OCI-LY3 (cell line): ENCODE results near the gene MGAT4C.

Experiments
- EZH2phosphoT487 ChIP-seq: fragments of 200-600 bp; shearing (Covaris generic); IDR thresholded peaks from 2 replicates; pipeline ENCODE4 v1.6.1; 2018; ENCODE audit warnings: antibody characterized with exemption, mixed run types, low read depth
- TF ChIP-seq, protein P1 (sequence below): fragments of 200-600, 300-600 bp; sonication (generic); IDR thresholded peaks from 2 replicates; pipeline ENCODE4 v1.5.1; 2014; ENCODE audit warnings: antibody characterized with exemption, low read length, low read depth

GRCh38 chr12:85963326-85963725 is 292.9 kb downstream of the MGAT4C start:
- TF ChIP-seq, protein P1, sequence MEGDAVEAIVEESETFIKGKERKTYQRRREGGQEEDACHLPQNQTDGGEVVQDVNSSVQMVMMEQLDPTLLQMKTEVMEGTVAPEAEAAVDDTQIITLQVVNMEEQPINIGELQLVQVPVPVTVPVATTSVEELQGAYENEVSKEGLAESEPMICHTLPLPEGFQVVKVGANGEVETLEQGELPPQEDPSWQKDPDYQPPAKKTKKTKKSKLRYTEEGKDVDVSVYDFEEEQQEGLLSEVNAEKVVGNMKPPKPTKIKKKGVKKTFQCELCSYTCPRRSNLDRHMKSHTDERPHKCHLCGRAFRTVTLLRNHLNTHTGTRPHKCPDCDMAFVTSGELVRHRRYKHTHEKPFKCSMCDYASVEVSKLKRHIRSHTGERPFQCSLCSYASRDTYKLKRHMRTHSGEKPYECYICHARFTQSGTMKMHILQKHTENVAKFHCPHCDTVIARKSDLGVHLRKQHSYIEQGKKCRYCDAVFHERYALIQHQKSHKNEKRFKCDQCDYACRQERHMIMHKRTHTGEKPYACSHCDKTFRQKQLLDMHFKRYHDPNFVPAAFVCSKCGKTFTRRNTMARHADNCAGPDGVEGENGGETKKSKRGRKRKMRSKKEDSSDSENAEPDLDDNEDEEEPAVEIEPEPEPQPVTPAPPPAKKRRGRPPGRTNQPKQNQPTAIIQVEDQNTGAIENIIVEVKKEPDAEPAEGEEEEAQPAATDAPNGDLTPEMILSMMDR = no peak
- TF ChIP-seq EZH2phosphoT487 = no peak
